ENCODE results near the gene DNAAF9. TPM values are rescaled to one million over a fixed set of nuclear protein-coding genes. Genes with fewer than 3 reads are reported as not detected.

The DNAAF9 gene
- total RNA-seq, 1 experiment from 2014 or later, result 4.6 TPM

GRCh38 chr20:3447321-3447720 is 39.9 kb upstream of the DNAAF9 start:
- Histone ChIP-seq H3K9me3 (ENCODE audit: control insufficient read depth in 1 of 2, insufficient read depth in 1 of 2, low read depth in 1 of 2, low read length in 2 of 2) (no peaks in the 10 kb centered on the region), H3K4me3 (replicated peaks in 1 of 2; ENCODE audit: low read depth in 1 of 2, low read length in 2 of 2) (no peak overlapping the region), H3K9ac (ENCODE audit: low read length) (no peak overlapping the region), H2AFZ (ENCODE audit: low read depth, low read length, poor library complexity, severe bottlenecking) (peak overlapping the region; percentile 60), H3K4me2 (ENCODE audit: low read length) (no peak overlapping the region), H3K79me2 (ENCODE audit: insufficient read depth, low read length) (no peaks in the 10 kb centered on the region), H3K27me3 (ENCODE audit: insufficient read depth, low read length) (no peaks in the 10 kb centered on the region), H3K4me1 (ENCODE audit: control insufficient read depth in 1 of 2, insufficient read depth in 2 of 2, low read length in 2 of 2) (peaks cover 0 to 3% of the 10 kb centered on the region in 2 experiments; a peak in 1 of 4 replicates), H4K20me1 (ENCODE audit: insufficient read depth) (no peaks in the 10 kb centered on the region), H3K36me3 (ENCODE audit: control insufficient read depth in 1 of 2, insufficient read depth in 2 of 2, low read length in 2 of 2) (no peaks in the 10 kb centered on the region), H3K9me2 (ENCODE audit: insufficient read depth) (no peaks in the 10 kb centered on the region), H3K27ac (ENCODE audit: low read depth, low read length) (no peak overlapping the region)
- ChIA-PET POLR2A (no interaction called here), CTCF (no interaction called here), RAD21 (ENCODE audit: low non-redundant PET in 1 of 2, low total read pairs in 2 of 2, uncharacterized antibody in 2 of 2, unreplicated experiment in 2 of 2) (no interaction called here)
- ATAC-seq, result no peak
- intact Hi-C loops (cut with micrococcal nuclease), result no loop called here
- TF ChIP-seq CTCF (IDR thresholded peaks at IDR 0.05 in 2 of 3, conservative IDR thresholded peaks at IDR 0.05 in 1 of 3; ENCODE audit: borderline replicate concordance in 1 of 3, insufficient read depth in 1 of 3, low read depth in 2 of 3, low read length in 2 of 3) (no peak), RAD21 (IDR thresholded peaks at IDR 0.05; ENCODE audit: low read depth) (no peak), FOSL1 (IDR thresholded peaks at IDR 0.05; ENCODE audit: low read depth) (no peak), JUND (IDR thresholded peaks at IDR 0.05) (no peak), CBX3 (IDR thresholded peaks at IDR 0.05; ENCODE audit: low read depth) (no peak), EZH2phosphoT487 (IDR thresholded peaks at IDR 0.05; ENCODE audit: borderline replicate concordance) (no peak), POLR2A (IDR thresholded peaks at IDR 0.05; ENCODE audit: borderline replicate concordance, extremely low read depth, insufficient read depth, insufficient read length) (no peak), ZFX (IDR thresholded peaks at IDR 0.05) (no peak), ATF3 (IDR thresholded peaks at IDR 0.05) (no peak), SP1 (IDR thresholded peaks at IDR 0.05; ENCODE audit: low read depth) (no peak), ELF1 (IDR thresholded peaks at IDR 0.05; ENCODE audit: borderline replicate concordance, low read depth) (no peak), SIN3A (IDR thresholded peaks at IDR 0.05; ENCODE audit: low read depth) (no peak)
- BruUV-seq (replicated peaks), result no TSS peak
- no peak for DNase-seq (ENCODE audit: low read depth, low spot score)
